ENCODE results near the gene IRAK1. TPM values are rescaled to one million over a fixed set of nuclear protein-coding genes. Genes with fewer than 3 reads are reported as not detected.
A peak's percentile ranks its signal among the peaks of the same experiment; 100 is the strongest.

IRAK1 gene
- total and polyA plus RNA-seq, 9 of the 15 experiments (the other 6 are each of a cell fraction or from before 2014, with no cell fraction given), result 11.6 to 261 (median 91.6) TPM

- no peak for TF ChIP-seq KLF6 (CRISPR knock-in tag; IDR thresholded peaks at IDR 0.05; ENCODE audit: borderline replicate concordance)
- no peak for TF ChIP-seq BRF2 (IDR thresholded peaks at IDR 0.05; ENCODE audit: borderline replicate concordance, insufficient read depth, insufficient read length)
- no peak for TF ChIP-seq OTX1 (CRISPR knock-in tag; IDR thresholded peaks at IDR 0.05)
- no peak for TF ChIP-seq ZNF41 (CRISPR knock-in tag; conservative IDR thresholded peaks at IDR 0.05)
- no peak for TF ChIP-seq MCM2 (IDR thresholded peaks at IDR 0.05; ENCODE audit: low read depth)
- TF ChIP-seq PCBP2 (IDR thresholded peaks at IDR 0.05; ENCODE audit: low read depth, low read length, poor library complexity, severe bottlenecking), result no peak
- peak; percentile 58 to 74 for TF ChIP-seq E2F6 (IDR thresholded peaks at IDR 0.05; ENCODE audit: borderline replicate concordance in 1 of 2, extremely low read depth in 1 of 2, insufficient read depth in 1 of 2, insufficient read length in 1 of 2, low read depth in 1 of 2, low read length in 1 of 2, poor library complexity in 1 of 2, severe bottlenecking in 1 of 2)
- no peak for TF ChIP-seq KAT8 (IDR thresholded peaks at IDR 0.05; ENCODE audit: low read depth)
- no peak for TF ChIP-seq TAF15 (IDR thresholded peaks at IDR 0.05; ENCODE audit: low read depth, low read length)
- no peak for TF ChIP-seq TCF7L2 (IDR thresholded peaks at IDR 0.05; ENCODE audit: low read depth, low read length)
- TF ChIP-seq SMAD2 (IDR thresholded peaks at IDR 0.05; ENCODE audit: low read depth, low read length), result no peak
- TF ChIP-seq ZNF134 (CRISPR knock-in tag; conservative IDR thresholded peaks at IDR 0.05), result no peak
- no peak for TF ChIP-seq ZNF184 (CRISPR knock-in tag; IDR thresholded peaks at IDR 0.05)
- peak in 1 of 2 experiments; percentile 30; a peak in 2 of 4 replicates for TF ChIP-seq RAD21 (CRISPR knock-in tag; conservative IDR thresholded peaks at IDR 0.05 in 1 of 2, IDR thresholded peaks at IDR 0.05 in 1 of 2)
- no peak for TF ChIP-seq RERE (CRISPR knock-in tag; IDR thresholded peaks at IDR 0.05; ENCODE audit: borderline replicate concordance)
These were observed at the start of gene IRAK1 (continued) for GRCh38 chrX:154019633-154020528.
